ENCODE results near the gene PSMA7.

GRCh38 chr20:62183426-62184142 lies 40.4 kb upstream of the PSMA7 start:
- TF ChIP-seq CTCF (IDR thresholded peaks at IDR 0.05) (no peak), POLR2A (IDR thresholded peaks at IDR 0.05) (no peak)

Measured in transverse colon (tissue), 3 donors.